ENCODE data around the gene NOS2.
"Not testable (repeated sequence)": the region's sequence is repeated elsewhere in the genome, so short reads cannot be mapped to it uniquely, and the experiment has no call there.

Gene NOS2

GRCh38 chr17:27788919-27789318, 11.4 kb downstream of the NOS2 start:
- no peak for DNase-seq (ENCODE audit: low spot score)

DNA sequence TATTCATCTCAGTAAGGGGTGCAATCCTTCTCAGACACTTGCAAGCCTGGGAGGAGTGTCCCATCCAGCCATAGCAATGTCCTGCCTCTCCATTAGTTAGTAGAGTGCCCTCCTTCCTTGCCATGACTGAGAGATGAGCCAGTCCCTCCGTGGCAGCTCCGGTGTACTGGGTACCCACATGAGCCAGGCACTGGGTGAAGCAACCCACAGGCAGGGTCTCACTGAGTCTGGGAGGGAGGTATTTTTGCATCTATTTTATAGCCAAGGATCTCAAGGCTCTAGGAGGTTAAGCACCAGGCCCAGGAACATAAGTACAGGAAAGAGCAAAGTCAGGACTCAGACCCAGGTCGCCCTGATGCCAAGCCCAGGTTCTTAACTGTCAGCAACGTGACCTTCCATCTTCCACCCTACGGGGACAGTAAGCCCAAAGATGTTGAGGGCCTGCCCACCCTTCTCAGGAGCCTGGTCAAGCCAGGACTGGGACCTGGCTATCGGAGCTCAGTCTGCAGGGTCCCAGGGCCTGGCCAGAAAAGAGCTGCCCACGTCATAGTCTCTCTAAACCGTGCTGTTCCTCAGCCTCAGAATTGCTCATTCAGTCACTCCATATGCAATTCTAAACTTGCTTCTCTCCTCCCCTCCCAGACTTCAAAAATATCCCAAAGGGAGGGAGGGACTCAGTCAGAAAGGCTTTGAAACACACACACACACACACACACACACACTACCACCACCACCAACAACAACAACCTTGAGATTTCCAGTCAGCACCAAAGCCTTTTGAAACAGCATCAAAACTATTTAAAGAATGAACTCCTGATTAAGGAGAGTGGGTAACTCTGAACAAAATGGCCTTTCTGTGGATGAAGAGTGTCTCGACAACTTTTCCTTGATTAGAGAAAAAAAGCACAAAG, 16.6 kb downstream of the NOS2 start:
- DNase-seq (ENCODE audit: low spot score), result no peak

DNA sequence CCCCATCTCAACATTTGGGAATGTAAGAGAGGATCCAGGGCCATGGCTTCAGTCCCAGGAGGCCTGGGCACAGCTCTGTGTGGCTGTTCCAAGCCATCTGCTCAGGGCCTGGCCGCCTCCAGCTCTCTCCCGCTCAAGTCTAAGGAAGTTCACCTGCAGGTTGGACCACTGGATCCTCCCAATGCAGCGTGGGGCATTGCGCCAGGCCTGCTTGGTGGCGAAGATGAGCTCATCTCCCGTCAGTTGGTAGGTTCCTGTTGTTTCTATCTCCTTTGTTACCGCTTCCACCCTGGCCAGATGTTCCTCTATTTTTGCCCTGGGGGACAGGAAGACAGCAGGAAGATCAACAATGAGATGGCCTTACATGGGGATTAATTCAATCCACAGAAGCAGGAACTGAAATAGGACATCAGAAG, 17.5 kb downstream of the NOS2 start:
- no peak for DNase-seq (ENCODE audit: low spot score)

GRCh38 chr17:27780828-27781404, 19.4 kb downstream of the NOS2 start:
- DNase-seq (ENCODE audit: low spot score), result no peak

DNA sequence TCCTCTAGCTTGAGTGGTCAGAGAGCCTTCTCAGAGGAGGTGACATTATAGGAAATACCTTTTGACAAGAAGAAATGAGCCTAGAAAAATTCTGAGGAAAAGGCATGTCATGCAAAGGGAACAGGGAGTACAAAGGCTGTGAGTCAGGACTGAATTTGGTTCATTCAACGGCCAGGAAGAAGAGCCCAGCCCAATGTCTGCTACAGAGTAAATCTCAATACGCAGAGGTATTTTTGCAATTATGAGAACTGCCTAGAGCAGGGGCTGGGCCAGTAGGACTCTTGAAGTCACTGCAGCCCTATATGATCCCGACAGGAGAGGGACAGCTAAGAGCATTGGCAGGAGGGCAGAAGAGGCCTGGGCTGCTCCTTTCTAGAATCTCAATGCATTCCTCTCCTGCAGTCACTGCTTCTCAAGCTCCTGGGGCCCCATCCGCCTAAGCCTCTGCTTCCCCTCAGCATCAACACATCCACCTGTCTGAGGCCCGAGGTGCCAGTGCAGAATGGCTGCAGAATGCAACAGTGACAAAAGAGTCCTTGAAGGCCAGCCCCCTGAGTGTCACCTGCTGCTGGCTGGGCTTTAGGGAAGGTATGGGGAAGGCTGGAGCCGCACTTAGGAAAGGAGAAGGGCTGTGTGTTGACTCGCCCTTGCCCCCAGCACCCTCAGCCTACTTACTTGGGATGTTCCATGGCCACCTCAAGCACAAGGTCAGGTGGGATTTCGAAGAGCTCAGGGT, 20.1 kb downstream of the NOS2 start:
- DNase-seq (ENCODE audit: low spot score), result no peak

DNA sequence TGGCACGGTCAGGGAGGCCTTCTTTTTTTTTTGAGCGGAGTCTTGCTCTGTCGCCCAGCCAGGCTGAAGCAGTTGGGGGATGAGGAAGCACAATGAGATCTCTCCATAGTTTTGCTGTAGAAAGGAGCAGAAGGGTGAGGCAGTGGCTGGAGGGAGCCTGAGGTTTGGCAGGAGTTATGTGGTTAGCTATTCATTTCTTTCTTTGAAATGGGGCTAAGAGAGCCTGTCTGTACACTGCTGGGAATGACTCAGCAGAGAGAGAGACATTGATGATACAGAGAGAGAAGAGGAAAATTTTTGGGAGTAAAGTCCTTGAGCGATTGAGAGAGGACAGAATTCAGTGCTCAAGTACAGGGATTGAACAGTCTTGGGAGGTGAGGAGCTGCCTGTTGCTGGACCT, 22.1 kb downstream of the NOS2 start:
- DNase-seq (ENCODE audit: low spot score), result no peak

- no peak for DNase-seq (ENCODE audit: low spot score)
These were observed 23.3 kb downstream of the NOS2 start for GRCh38 chr17:27776882-27777624.

- DNase-seq (ENCODE audit: low spot score), result no peak
These were observed 28.7 kb downstream of the NOS2 start for GRCh38 chr17:27771586-27771985.

DNA sequence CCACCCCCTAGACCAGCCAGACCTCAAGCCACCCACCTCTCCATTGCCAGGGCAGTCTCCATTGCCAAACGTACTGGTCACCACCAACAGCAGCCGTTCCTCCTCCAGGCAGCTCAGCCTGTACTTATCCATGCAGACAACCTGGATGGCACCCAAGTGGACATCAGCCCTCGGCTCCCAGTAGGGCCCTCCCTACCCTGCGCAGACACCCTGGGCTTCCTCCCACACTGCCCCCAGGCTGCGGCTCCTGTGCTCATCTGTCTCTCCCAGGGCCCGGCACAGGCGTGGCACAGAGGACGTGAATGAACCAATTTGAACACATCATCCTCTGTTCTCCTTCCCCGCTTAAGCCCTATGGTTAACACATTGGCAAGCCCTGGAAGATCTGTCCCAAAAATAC, 29.5 kb downstream of the NOS2 start:
- DNase-seq (ENCODE audit: low spot score), result no peak

DNA sequence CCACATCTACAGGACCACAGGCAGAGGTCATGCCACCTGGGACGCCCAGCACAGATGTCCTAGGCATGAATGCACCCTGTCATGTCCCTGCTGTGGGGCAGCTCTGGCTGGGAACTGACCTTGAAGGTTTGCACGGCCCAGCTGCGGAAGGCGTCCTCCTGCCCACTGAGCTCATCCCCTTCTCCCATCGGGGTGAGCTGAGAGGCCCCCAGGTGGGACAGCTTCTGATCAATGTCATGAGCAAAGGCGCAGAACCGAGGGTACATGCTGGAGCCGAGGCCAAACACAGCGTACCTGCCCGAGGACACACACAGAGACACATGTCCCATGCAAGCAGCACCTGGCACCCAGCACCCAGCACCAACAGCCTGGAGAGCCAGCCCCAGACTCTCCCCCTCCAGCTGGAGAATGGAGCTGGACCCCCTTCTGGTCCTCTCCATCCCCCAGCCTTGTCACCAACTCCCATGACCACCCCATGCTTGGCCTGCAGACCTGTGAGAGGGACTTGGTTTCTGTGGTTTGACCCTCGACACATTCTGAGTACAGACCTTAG, 31.4 kb downstream of the NOS2 start:
- DNase-seq (ENCODE audit: low spot score), result no peak

- DNase-seq (ENCODE audit: low spot score), result no peak
These were observed 33.9 kb downstream of the NOS2 start for GRCh38 chr17:27766438-27766837.

GRCh38 chr17:27765353-27765752, 35.0 kb downstream of the NOS2 start:
- no peak for DNase-seq (ENCODE audit: low spot score)

- DNase-seq (ENCODE audit: low spot score), result no peak
These were observed 35.7 kb downstream of the NOS2 start for GRCh38 chr17:27764589-27764988.

- no peak for DNase-seq (ENCODE audit: low spot score)
These were observed 37.6 kb downstream of the NOS2 start for GRCh38 chr17:27762527-27763305.

GRCh38 chr17:27760931-27761330, 39.4 kb downstream of the NOS2 start:
- DNase-seq (ENCODE audit: low spot score), result not testable (repeated sequence)

GRCh38 chr17:27760069-27760885, 40.1 kb downstream of the NOS2 start:
- DNase-seq (ENCODE audit: low spot score), result peak; percentile 56

GRCh38 chr17:27759528-27759927, 40.8 kb downstream of the NOS2 start:
- no peak for DNase-seq (ENCODE audit: low spot score)

- DNase-seq (ENCODE audit: low spot score), result peak; percentile 48
These were observed 43.6 kb downstream of the NOS2 start for GRCh38 chr17:27756467-27757371.
